Chondrocyte (in vitro differentiated cells): ENCODE measurements around the gene BBIP1. TPM values are rescaled to one million over a fixed set of nuclear protein-coding genes. Genes with fewer than 3 reads are reported as not detected.

Experiments used
- DNase-seq: peaks from one replicate; pipeline ENCODE4 v3.0.0; 2021; ENCODE audit warnings: mixed read lengths, low spot score
- H3K27ac Mint-ChIP-seq: one replicate; pipeline ENCODE4 v1.8.0; 2021; ENCODE audit warnings: mild to moderate bottlenecking, moderate library complexity, mixed read lengths; ENCODE audit not compliant: unreplicated experiment
- H3K27me3 Mint-ChIP-seq: 2 replicates; pipeline ENCODE4 v1.8.0; 2021; ENCODE audit warnings: low read depth, mixed read lengths
- H3K36me3 Mint-ChIP-seq: 2 replicates; pipeline ENCODE4 v1.8.0; 2021; ENCODE audit warnings: low read depth, mixed read lengths
- H3K4me1 Mint-ChIP-seq: 2 replicates; pipeline ENCODE4 v1.8.0; 2021; ENCODE audit warnings: low read depth, mild to moderate bottlenecking, mixed read lengths
- H3K4me3 Mint-ChIP-seq: one replicate; pipeline ENCODE4 v1.8.0; 2021; ENCODE audit warnings: mild to moderate bottlenecking, moderate library complexity, mixed read lengths; ENCODE audit not compliant: unreplicated experiment
- H3K9me3 Mint-ChIP-seq: 2 replicates; pipeline ENCODE4 v1.8.0; 2021; ENCODE audit warnings: low read depth, mixed read lengths
- CTCF ChIP-seq: fragments of 200-600 bp; sonication (generic); IDR thresholded peaks from 2 replicates; pipeline ENCODE4 v1.5.0; 2021; ENCODE audit warnings: antibody characterized with exemption, mild to moderate bottlenecking, moderate library complexity
- total RNA-seq: library from RNA; stranded (reverse); gene quantifications from 3 replicates; pipeline ENCODE4 v1.2.1, GENCODE V29; 2021

Gene BBIP1
- total RNA-seq, 1 donor from 2014 or later, result 22.2 TPM

- TF ChIP-seq CTCF, result peak; percentile 87
- Mint-ChIP-seq H3K9me3 (no peaks in the 10 kb centered on the region), H3K4me1 (peaks cover 23% of the 10 kb centered on the region), H3K36me3 (peaks cover 29% of the 10 kb centered on the region), H3K4me3 (no peak overlapping the region), H3K27me3 (no peaks in the 10 kb centered on the region), H3K27ac (peak overlapping the region; percentile 55)
- no peak for DNase-seq
These were observed 25.3 kb downstream of the BBIP1 start for GRCh38 chr10:110893559-110894179.

- H3K36me3 Mint-ChIP-seq, result peaks cover 26% of the 10 kb centered on the region
- TF ChIP-seq CTCF, result no peak
- H3K4me1 Mint-ChIP-seq, result peaks cover 15% of the 10 kb centered on the region
- DNase-seq, result no peak
- H3K4me3 Mint-ChIP-seq, result no peak overlapping the region
- H3K27ac Mint-ChIP-seq, result no peak overlapping the region
- no peaks in the 10 kb centered on the region for H3K9me3 Mint-ChIP-seq
- no peaks in the 10 kb centered on the region for H3K27me3 Mint-ChIP-seq
These were observed 26.2 kb downstream of the BBIP1 start for GRCh38 chr10:110892602-110893288.

- TF ChIP-seq CTCF, result no peak
- Mint-ChIP-seq H3K36me3 (peaks cover 34% of the 10 kb centered on the region), H3K4me1 (peaks cover 30% of the 10 kb centered on the region), H3K27ac (no peak overlapping the region), H3K4me3 (no peak overlapping the region), H3K27me3 (no peaks in the 10 kb centered on the region), H3K9me3 (no peaks in the 10 kb centered on the region)
- no peak for DNase-seq
These were observed 31.4 kb downstream of the BBIP1 start for GRCh38 chr10:110887560-110887959.

GRCh38 chr10:110885932-110886674 is 32.9 kb downstream of the BBIP1 start:
- Mint-ChIP-seq H3K36me3 (peaks cover 41% of the 10 kb centered on the region), H3K9me3 (no peaks in the 10 kb centered on the region), H3K27ac (peak overlapping the region; percentile 39), H3K27me3 (no peaks in the 10 kb centered on the region), H3K4me3 (no peak overlapping the region), H3K4me1 (peaks cover 42% of the 10 kb centered on the region)
- DNase-seq, result no peak
- no peak for TF ChIP-seq CTCF

- Mint-ChIP-seq H3K9me3 (no peaks in the 10 kb centered on the region), H3K36me3 (peaks cover 39% of the 10 kb centered on the region), H3K27me3 (no peaks in the 10 kb centered on the region), H3K4me1 (peaks cover 52% of the 10 kb centered on the region), H3K4me3 (peak overlapping the region; percentile 58), H3K27ac (peak overlapping the region; percentile 76)
- DNase-seq, result no peak
- no peak for TF ChIP-seq CTCF
These were observed 35.1 kb downstream of the BBIP1 start for GRCh38 chr10:110883924-110884323.
